ENCODE results near the gene CAGE1. TPM values are rescaled to one million over a fixed set of nuclear protein-coding genes. Genes with fewer than 3 reads are reported as not detected.

The CAGE1 gene
- total RNA-seq, 2 experiments from 2014 or later, result 0.27 to 1.1 TPM

DNA sequence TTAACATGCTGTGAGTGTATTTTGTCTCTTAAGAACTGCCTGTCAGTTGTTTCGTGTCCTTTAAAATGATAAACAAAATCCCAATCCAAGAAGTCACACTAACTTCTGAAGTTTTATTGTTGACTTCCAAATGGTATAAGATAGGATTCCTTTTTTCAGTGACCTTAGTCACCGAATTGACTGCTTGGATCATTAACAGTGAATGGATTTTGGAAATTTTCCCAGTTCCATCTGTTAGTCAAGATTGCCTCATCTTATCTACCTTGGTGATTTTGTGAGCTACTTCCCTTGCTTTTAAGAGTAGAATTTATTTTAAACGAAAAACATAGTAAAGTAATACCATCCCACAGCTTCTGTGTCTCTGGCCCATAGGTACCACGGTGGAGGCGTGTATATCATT, 15.0 kb upstream of the CAGE1 start:
- no peak overlapping the region for H2AFZ ChIP-seq (ENCODE audit: low read length)
- H3K27ac ChIP-seq (ENCODE audit: low read depth, low read length, poor library complexity, severe bottlenecking), result no peak overlapping the region
- no peaks in the 10 kb centered on the region for H3K79me2 ChIP-seq (ENCODE audit: insufficient read depth, low read depth, low read length)
- H3K4me2 ChIP-seq (ENCODE audit: low read length), result no peak overlapping the region
- no peak overlapping the region for H3K4me3 ChIP-seq (ENCODE audit: low read depth, low read length, poor library complexity, severe bottlenecking)
- ChIA-PET CTCF (ENCODE audit: unreplicated experiment) (interaction anchor here (1.2 kb wide), 1 partner anchor 9 kb away, joined by 5 read pairs; no protein-coding TSS in a partner anchor), POLR2A (interaction anchor here (1.0 to 1.5 kb wide), 3 partner anchors 9 to 508 kb away, joined by 3 to 5 read pairs (median 4); no protein-coding TSS in a partner anchor)
- no peaks in the 10 kb centered on the region for H3K9me3 ChIP-seq (ENCODE audit: low read length)
- peaks cover 93% of the 10 kb centered on the region for H3K36me3 ChIP-seq (ENCODE audit: insufficient read depth, low read length)
- no peak for TF ChIP-seq EZH2phosphoT487 (IDR thresholded peaks at IDR 0.05; ENCODE audit: borderline replicate concordance, low read depth, low read length)
- TF ChIP-seq, protein P1, sequence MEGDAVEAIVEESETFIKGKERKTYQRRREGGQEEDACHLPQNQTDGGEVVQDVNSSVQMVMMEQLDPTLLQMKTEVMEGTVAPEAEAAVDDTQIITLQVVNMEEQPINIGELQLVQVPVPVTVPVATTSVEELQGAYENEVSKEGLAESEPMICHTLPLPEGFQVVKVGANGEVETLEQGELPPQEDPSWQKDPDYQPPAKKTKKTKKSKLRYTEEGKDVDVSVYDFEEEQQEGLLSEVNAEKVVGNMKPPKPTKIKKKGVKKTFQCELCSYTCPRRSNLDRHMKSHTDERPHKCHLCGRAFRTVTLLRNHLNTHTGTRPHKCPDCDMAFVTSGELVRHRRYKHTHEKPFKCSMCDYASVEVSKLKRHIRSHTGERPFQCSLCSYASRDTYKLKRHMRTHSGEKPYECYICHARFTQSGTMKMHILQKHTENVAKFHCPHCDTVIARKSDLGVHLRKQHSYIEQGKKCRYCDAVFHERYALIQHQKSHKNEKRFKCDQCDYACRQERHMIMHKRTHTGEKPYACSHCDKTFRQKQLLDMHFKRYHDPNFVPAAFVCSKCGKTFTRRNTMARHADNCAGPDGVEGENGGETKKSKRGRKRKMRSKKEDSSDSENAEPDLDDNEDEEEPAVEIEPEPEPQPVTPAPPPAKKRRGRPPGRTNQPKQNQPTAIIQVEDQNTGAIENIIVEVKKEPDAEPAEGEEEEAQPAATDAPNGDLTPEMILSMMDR (conservative IDR thresholded peaks at IDR 0.05; ENCODE audit: low read length), result no peak
- no peak for DNase-seq (ENCODE audit: low spot score)
- intact Hi-C loops (cut with micrococcal nuclease; ENCODE audit: unreplicated experiment), result no loop called here
- no peaks in the 10 kb centered on the region for H4K20me1 ChIP-seq (ENCODE audit: insufficient read depth, low read length)
- BruUV-seq (replicated peaks), result no TSS peak
- no peaks in the 10 kb centered on the region for H3K9me2 ChIP-seq (ENCODE audit: insufficient read depth, low read length)
- no peaks in the 10 kb centered on the region for H3K4me1 ChIP-seq (ENCODE audit: insufficient read depth, low read length, poor library complexity, severe bottlenecking)

DNA sequence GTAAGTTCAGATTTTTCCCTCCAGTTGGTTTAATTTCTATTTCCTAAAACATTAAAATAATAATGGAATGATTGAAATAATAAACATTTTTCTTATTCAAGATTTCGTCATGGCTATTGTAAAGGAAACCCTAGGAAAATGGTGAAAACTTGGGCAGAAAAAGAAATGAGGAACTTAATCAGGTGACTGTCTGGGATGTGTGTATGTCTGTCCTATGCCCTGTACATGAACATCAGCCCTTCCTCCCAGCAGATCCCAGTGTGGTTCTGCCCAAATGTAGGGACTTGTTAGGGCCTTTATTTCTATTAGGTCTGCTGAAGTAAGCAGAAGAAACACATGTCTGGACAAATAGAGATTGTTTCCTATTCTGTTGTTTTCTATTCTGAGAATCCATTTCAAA, 13.2 kb upstream of the CAGE1 start:
- Histone ChIP-seq H3K27ac (ENCODE audit: low read depth, low read length, poor library complexity, severe bottlenecking) (no peak overlapping the region), H2AFZ (ENCODE audit: low read length) (no peak overlapping the region), H3K4me2 (ENCODE audit: low read length) (no peak overlapping the region), H4K20me1 (ENCODE audit: insufficient read depth, low read length) (no peaks in the 10 kb centered on the region), H3K9me3 (ENCODE audit: low read length) (no peaks in the 10 kb centered on the region), H3K36me3 (ENCODE audit: insufficient read depth, low read length) (peaks cover 99% of the 10 kb centered on the region), H3K9me2 (ENCODE audit: insufficient read depth, low read length) (no peaks in the 10 kb centered on the region), H3K4me1 (ENCODE audit: insufficient read depth, low read length, poor library complexity, severe bottlenecking) (no peaks in the 10 kb centered on the region), H3K79me2 (ENCODE audit: insufficient read depth, low read depth, low read length) (no peaks in the 10 kb centered on the region), H3K4me3 (ENCODE audit: low read depth, low read length, poor library complexity, severe bottlenecking) (no peak overlapping the region)
- DNase-seq (ENCODE audit: low spot score), result no peak
- TF ChIP-seq, protein P1 (conservative IDR thresholded peaks at IDR 0.05; ENCODE audit: low read length), result no peak
- TF ChIP-seq EZH2phosphoT487 (IDR thresholded peaks at IDR 0.05; ENCODE audit: borderline replicate concordance, low read depth, low read length), result no peak
- POLR2A ChIA-PET, result interaction anchor here (0.6 to 1.0 kb wide), 2 partner anchors 10 to 189 kb away, joined by 3 read pairs; no protein-coding TSS in a partner anchor
- BruUV-seq (replicated peaks), result no TSS peak
- intact Hi-C loops (cut with micrococcal nuclease; ENCODE audit: unreplicated experiment), result no loop called here
- CTCF ChIA-PET (ENCODE audit: unreplicated experiment), result no interaction called here

DNA sequence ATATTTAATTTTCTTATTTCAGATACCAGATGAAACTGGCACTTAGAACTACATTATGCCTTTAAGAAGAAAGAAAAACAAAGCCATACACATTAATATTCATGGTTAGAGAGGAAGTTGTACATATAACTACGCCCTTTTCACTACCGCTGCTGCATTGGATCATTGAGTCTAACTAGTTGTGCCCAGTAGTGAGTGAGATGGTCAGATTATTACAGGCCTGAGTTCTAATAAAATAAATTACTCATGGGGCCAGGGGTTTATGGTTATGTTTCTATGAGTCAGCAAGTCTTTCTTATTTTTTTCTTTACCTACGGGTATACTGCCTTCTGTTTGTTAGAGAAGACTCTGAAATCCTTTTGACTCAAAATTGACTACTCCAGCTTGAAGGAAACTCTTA, 11.5 kb upstream of the CAGE1 start:
- Histone ChIP-seq H4K20me1 (ENCODE audit: insufficient read depth, low read length) (no peaks in the 10 kb centered on the region), H3K9me2 (ENCODE audit: insufficient read depth, low read length) (no peaks in the 10 kb centered on the region), H3K4me2 (ENCODE audit: low read length) (no peak overlapping the region), H3K36me3 (ENCODE audit: insufficient read depth, low read length) (peaks cover 96% of the 10 kb centered on the region), H3K9me3 (ENCODE audit: low read length) (no peaks in the 10 kb centered on the region), H2AFZ (ENCODE audit: low read length) (no peak overlapping the region), H3K4me1 (ENCODE audit: insufficient read depth, low read length, poor library complexity, severe bottlenecking) (no peaks in the 10 kb centered on the region), H3K79me2 (ENCODE audit: insufficient read depth, low read depth, low read length) (no peaks in the 10 kb centered on the region), H3K4me3 (ENCODE audit: low read depth, low read length, poor library complexity, severe bottlenecking) (no peak overlapping the region), H3K27ac (ENCODE audit: low read depth, low read length, poor library complexity, severe bottlenecking) (no peak overlapping the region)
- DNase-seq (ENCODE audit: low spot score), result no peak
- TF ChIP-seq, protein P1 (conservative IDR thresholded peaks at IDR 0.05; ENCODE audit: low read length), result no peak
- no peak for TF ChIP-seq EZH2phosphoT487 (IDR thresholded peaks at IDR 0.05; ENCODE audit: borderline replicate concordance, low read depth, low read length)
- POLR2A ChIA-PET, result interaction anchor here (0.7 to 0.9 kb wide), 4 partner anchors 10 to 733 kb away, joined by 3 to 4 read pairs (median 3); no protein-coding TSS in a partner anchor
- intact Hi-C loops (cut with micrococcal nuclease; ENCODE audit: unreplicated experiment), result no loop called here
- CTCF ChIA-PET (ENCODE audit: unreplicated experiment), result no interaction called here
- BruUV-seq (replicated peaks), result no TSS peak

Measured in OCI-LY7 (cell line).